Testis (tissue), 2 donors: Measurements from ENCODE around the gene ADAP1.

ENCODE experiments used
- POLR2A ChIP-seq: fragments of 450-650 bp; IDR thresholded peaks from one replicate; pipeline ENCODE4 v1.6.1; 2017; ENCODE audit warnings: antibody characterized with exemption, mild to moderate bottlenecking, moderate library complexity
- TF ChIP-seq, protein P1 (sequence below), 3 experiments: fragments of 450-650 bp in 2 of 3; fragments of 200-600 bp in 1 of 3; sonication (generic) in 1 of 3; IDR thresholded peaks; one replicate each; pipeline ENCODE4 v1.5.1; 2016 to 2019; ENCODE audit warnings: antibody characterized with exemption in 3 of 3, mild to moderate bottlenecking in 2 of 3, moderate library complexity in 1 of 3

DNA sequence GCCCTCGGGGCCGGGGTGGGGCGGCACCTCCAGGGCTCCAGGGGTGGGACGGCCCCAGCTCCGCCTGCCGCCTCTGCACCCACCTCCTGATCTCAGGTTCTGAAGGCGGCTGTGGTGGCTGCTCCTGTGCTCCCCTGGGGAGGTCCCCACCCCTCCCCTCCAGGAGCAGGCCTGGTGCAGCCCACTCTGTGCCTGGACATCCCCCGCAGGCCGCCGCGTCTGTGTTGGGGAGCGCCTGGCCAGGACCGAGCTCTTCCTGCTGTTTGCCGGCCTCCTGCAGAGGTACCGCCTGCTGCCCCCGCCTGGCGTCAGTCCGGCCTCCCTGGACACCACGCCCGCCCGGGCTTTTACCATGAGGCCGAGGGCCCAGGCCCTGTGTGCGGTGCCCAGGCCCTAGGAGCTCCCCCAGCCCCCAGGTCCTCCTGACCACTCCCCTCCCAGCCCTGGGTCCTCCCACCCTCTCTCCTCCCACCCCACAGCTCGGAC, 34.0 kb upstream of the ADAP1 start:
- TF ChIP-seq, protein P1, sequence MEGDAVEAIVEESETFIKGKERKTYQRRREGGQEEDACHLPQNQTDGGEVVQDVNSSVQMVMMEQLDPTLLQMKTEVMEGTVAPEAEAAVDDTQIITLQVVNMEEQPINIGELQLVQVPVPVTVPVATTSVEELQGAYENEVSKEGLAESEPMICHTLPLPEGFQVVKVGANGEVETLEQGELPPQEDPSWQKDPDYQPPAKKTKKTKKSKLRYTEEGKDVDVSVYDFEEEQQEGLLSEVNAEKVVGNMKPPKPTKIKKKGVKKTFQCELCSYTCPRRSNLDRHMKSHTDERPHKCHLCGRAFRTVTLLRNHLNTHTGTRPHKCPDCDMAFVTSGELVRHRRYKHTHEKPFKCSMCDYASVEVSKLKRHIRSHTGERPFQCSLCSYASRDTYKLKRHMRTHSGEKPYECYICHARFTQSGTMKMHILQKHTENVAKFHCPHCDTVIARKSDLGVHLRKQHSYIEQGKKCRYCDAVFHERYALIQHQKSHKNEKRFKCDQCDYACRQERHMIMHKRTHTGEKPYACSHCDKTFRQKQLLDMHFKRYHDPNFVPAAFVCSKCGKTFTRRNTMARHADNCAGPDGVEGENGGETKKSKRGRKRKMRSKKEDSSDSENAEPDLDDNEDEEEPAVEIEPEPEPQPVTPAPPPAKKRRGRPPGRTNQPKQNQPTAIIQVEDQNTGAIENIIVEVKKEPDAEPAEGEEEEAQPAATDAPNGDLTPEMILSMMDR (IDR thresholded peaks at IDR 0.05) = no peak
- no peak for TF ChIP-seq POLR2A
